ENCODE measurements around the gene PDK1.
A peak's percentile ranks its signal among the peaks of the same experiment; 100 is the strongest.

Gene PDK1

GRCh38 chr2:172600557-172601008, 44.7 kb downstream of the PDK1 start:
- DNase-seq, result no peak

GRCh38 chr2:172606285-172606684, 50.4 kb downstream of the PDK1 start:
- no peak for DNase-seq

GRCh38 chr2:172607379-172607928, 51.6 kb downstream of the PDK1 start:
- no peak for DNase-seq

- no peak for DNase-seq
Measured at GRCh38 chr2:172609488-172609887, 53.6 kb downstream of the PDK1 start.

- DNase-seq, result no peak
Measured at GRCh38 chr2:172612051-172612450, 56.2 kb downstream of the PDK1 start.

GRCh38 chr2:172613040-172613439, 57.1 kb downstream of the PDK1 start:
- peak; percentile 71 for DNase-seq

- DNase-seq, result peak; percentile 27
Measured at GRCh38 chr2:172613615-172614231, 57.8 kb downstream of the PDK1 start.

- DNase-seq, result no peak
Measured at GRCh38 chr2:172614932-172615331, 59.0 kb downstream of the PDK1 start.

GRCh38 chr2:172615727-172616261, 59.9 kb downstream of the PDK1 start:
- DNase-seq, result no peak

GRCh38 chr2:172617115-172617514, 61.2 kb downstream of the PDK1 start:
- DNase-seq, result no peak

GRCh38 chr2:172623249-172623965, 67.5 kb downstream of the PDK1 start:
- DNase-seq, result no peak

GRCh38 chr2:172624996-172625395, 69.1 kb downstream of the PDK1 start:
- no peak for DNase-seq

GRCh38 chr2:172627181-172627580, 71.3 kb downstream of the PDK1 start:
- DNase-seq, result no peak

GRCh38 chr2:172628085-172628484, 72.2 kb downstream of the PDK1 start:
- DNase-seq, result no peak

- no peak for DNase-seq
Measured at GRCh38 chr2:172629586-172629985, 73.7 kb downstream of the PDK1 start.

- no peak for DNase-seq
Measured at GRCh38 chr2:172630181-172630580, 74.3 kb downstream of the PDK1 start.

GRCh38 chr2:172634477-172634876, 78.6 kb downstream of the PDK1 start:
- no peak for DNase-seq

GRCh38 chr2:172635548-172635947, 79.7 kb downstream of the PDK1 start:
- no peak for DNase-seq

- no peak for DNase-seq
Measured at GRCh38 chr2:172639256-172639655, 83.4 kb downstream of the PDK1 start.

GRCh38 chr2:172639823-172640222, 83.9 kb downstream of the PDK1 start:
- no peak for DNase-seq

GRCh38 chr2:172640389-172640788, 84.5 kb downstream of the PDK1 start:
- DNase-seq, result no peak

GRCh38 chr2:172642301-172643020, 86.6 kb downstream of the PDK1 start:
- DNase-seq, result no peak

GRCh38 chr2:172643142-172643541, 87.3 kb downstream of the PDK1 start:
- no peak for DNase-seq
